DOHH2 (cell line): Measurements from ENCODE around the gene PCK2.
A peak's percentile ranks its signal among the peaks of the same experiment; 100 is the strongest.

ENCODE experiments used
- H3F3A ChIP-seq: fragments of 200-600 bp; sonication (generic), shearing (Covaris generic); 2 replicates; pipeline ENCODE4 v1.6.0; 2016; ENCODE audit warnings: antibody characterized with exemption, mild to moderate bottlenecking; ENCODE audit not compliant: control insufficient read depth, insufficient read depth
- H3K27ac ChIP-seq: fragments of 200-600 bp; sonication (generic); 2 replicates; pipeline ENCODE4 v1.5.1; 2014; ENCODE audit warnings: low read depth, mild to moderate bottlenecking, low read length, moderate library complexity
- H3K27me3 ChIP-seq: fragments of 200-600 bp; sonication (generic); 2 replicates; pipeline ENCODE4 v1.6.1; 2014; ENCODE audit warnings: mild to moderate bottlenecking, low read length, mixed read lengths; ENCODE audit not compliant: control insufficient read depth
- H3K36me3 ChIP-seq: fragments of 200-600 bp; sonication (generic); 2 replicates; pipeline ENCODE4 v1.6.1; 2014; ENCODE audit warnings: mild to moderate bottlenecking, low read length, moderate library complexity, mixed read lengths; ENCODE audit not compliant: control insufficient read depth
- H3K4me1 ChIP-seq: fragments of 200-600 bp; sonication (generic); 2 replicates; pipeline ENCODE4 v1.6.1; 2014; ENCODE audit warnings: mild to moderate bottlenecking, low read length, mixed read lengths; ENCODE audit not compliant: control insufficient read depth
- H3K4me2 ChIP-seq: fragments of 200-600 bp; sonication (generic); 2 replicates; pipeline ENCODE4 v1.6.0; 2014; ENCODE audit warnings: mild to moderate bottlenecking, low read length, moderate library complexity
- H3K4me3 ChIP-seq: fragments of 200-600 bp; sonication (generic); 2 replicates; pipeline ENCODE4 v1.5.1; 2014; ENCODE audit warnings: mild to moderate bottlenecking, low read length, mixed read lengths
- H3K79me2 ChIP-seq: fragments of 200-600 bp; sonication (generic); 2 replicates; pipeline ENCODE4 v1.6.1; 2014; ENCODE audit warnings: mild to moderate bottlenecking, low read length, mixed read lengths; ENCODE audit not compliant: control insufficient read depth
- H3K9me2 ChIP-seq: fragments of 200-600 bp; sonication (generic); replicated peaks from 2 replicates; pipeline ENCODE4 v1.6.1; 2014; ENCODE audit warnings: mild to moderate bottlenecking, low read length, mixed read lengths; ENCODE audit not compliant: control insufficient read depth
- H3K9me3 ChIP-seq: fragments of 200-600 bp; sonication (generic); 2 replicates; pipeline ENCODE4 v1.6.1; 2014; ENCODE audit warnings: antibody characterized with exemption, low read length, mixed read lengths; ENCODE audit not compliant: control insufficient read depth, insufficient read depth
- H4K20me1 ChIP-seq: fragments of 200-600 bp; sonication (generic); 2 replicates; pipeline ENCODE4 v1.6.0; 2014; ENCODE audit warnings: low read depth, mild to moderate bottlenecking, antibody characterized with exemption, low read length, moderate library complexity; ENCODE audit not compliant: control insufficient read depth, insufficient read depth
- EZH2phosphoT487 ChIP-seq: fragments of 200-600 bp; sonication (generic); IDR thresholded peaks from 2 replicates; pipeline ENCODE4 v1.6.1; 2017; ENCODE audit warnings: borderline replicate concordance, mild to moderate bottlenecking, antibody characterized with exemption, low read length, moderate library complexity, mixed read lengths
- TF ChIP-seq, protein P1 (sequence below): fragments of 200-600 bp; sonication (generic); IDR thresholded peaks from one replicate; pipeline ENCODE4 v1.5.1; 2014; ENCODE audit warnings: antibody characterized with exemption, mild to moderate bottlenecking, low read depth, low read length; ENCODE audit not compliant: poor library complexity, severe bottlenecking

Gene PCK2

GRCh38 chr14:24074625-24075484 lies 19.3 kb upstream of the PCK2 start:
- TF ChIP-seq, protein P1, sequence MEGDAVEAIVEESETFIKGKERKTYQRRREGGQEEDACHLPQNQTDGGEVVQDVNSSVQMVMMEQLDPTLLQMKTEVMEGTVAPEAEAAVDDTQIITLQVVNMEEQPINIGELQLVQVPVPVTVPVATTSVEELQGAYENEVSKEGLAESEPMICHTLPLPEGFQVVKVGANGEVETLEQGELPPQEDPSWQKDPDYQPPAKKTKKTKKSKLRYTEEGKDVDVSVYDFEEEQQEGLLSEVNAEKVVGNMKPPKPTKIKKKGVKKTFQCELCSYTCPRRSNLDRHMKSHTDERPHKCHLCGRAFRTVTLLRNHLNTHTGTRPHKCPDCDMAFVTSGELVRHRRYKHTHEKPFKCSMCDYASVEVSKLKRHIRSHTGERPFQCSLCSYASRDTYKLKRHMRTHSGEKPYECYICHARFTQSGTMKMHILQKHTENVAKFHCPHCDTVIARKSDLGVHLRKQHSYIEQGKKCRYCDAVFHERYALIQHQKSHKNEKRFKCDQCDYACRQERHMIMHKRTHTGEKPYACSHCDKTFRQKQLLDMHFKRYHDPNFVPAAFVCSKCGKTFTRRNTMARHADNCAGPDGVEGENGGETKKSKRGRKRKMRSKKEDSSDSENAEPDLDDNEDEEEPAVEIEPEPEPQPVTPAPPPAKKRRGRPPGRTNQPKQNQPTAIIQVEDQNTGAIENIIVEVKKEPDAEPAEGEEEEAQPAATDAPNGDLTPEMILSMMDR, result no peak
- TF ChIP-seq EZH2phosphoT487, result no peak
- peak overlapping the region; percentile 24; the same call in 1 of the 2 replicates for H3K4me2 ChIP-seq
- H3F3A ChIP-seq, result no peaks in the 10 kb centered on the region
- no peaks in the 10 kb centered on the region for H3K36me3 ChIP-seq
- no peaks in the 10 kb centered on the region for H3K9me2 ChIP-seq
- no peak overlapping the region for H3K4me3 ChIP-seq
- no peaks in the 10 kb centered on the region for H3K27me3 ChIP-seq
- no peak overlapping the region for H3K27ac ChIP-seq
- no peaks in the 10 kb centered on the region for H3K9me3 ChIP-seq
- H3K4me1 ChIP-seq, result peaks cover 13% of the 10 kb centered on the region
- no peaks in the 10 kb centered on the region for H3K79me2 ChIP-seq
- no peaks in the 10 kb centered on the region for H4K20me1 ChIP-seq

DNA sequence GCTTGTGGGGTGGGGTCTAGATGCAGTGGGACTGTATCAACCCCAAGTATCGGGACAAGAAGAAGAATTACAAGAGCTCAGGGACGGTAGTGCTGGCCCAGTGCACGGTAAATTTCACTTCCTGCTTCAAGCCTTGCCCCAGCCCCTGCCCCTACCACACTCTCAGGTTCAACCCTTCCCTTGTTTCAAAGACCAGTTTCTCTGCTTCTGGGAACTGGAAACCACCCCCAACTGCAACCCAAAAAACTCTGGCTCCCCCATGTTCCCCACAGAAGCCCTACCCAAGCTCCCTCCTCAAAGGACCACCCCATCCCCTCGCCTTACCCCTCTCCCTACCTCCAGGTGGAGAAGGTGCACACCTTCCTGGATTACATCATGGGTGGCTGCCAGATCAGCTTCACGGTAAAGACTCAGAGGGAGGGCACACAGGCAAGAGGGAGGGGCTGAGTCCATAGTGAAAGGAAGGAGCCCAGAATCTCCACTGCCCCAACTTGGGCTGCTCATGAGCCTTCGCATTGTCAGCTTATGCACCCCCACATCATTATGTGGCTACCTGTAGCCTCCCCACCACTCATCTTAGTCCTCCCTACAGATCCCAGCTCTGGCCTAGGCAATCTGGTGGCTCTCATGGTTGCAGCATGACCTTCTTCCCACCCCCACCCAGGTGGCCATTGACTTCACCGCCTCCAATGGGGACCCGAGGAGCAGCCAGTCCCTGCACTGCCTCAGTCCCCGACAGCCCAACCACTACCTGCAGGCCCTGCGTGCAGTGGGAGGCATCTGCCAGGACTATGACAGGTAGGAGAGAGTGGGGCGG lies 18.4 kb upstream of the PCK2 start:
- TF ChIP-seq, protein P1, result no peak
- TF ChIP-seq EZH2phosphoT487, result no peak
- H3K4me2 ChIP-seq, result peak overlapping the region; percentile 24; the same call in 1 of the 2 replicates
- H3K27ac ChIP-seq, result no peak overlapping the region
- H3K9me3 ChIP-seq, result no peaks in the 10 kb centered on the region
- H3K27me3 ChIP-seq, result no peaks in the 10 kb centered on the region
- no peaks in the 10 kb centered on the region for H3K9me2 ChIP-seq
- peaks cover 22% of the 10 kb centered on the region for H3K4me1 ChIP-seq
- no peaks in the 10 kb centered on the region for H3K36me3 ChIP-seq
- no peaks in the 10 kb centered on the region for H3F3A ChIP-seq
- no peaks in the 10 kb centered on the region for H3K79me2 ChIP-seq
- H4K20me1 ChIP-seq, result no peaks in the 10 kb centered on the region
- no peak overlapping the region for H3K4me3 ChIP-seq

- Histone ChIP-seq H3K9me2 (no peaks in the 10 kb centered on the region), H3K4me2 (no peak overlapping the region), H3K9me3 (no peaks in the 10 kb centered on the region), H4K20me1 (no peaks in the 10 kb centered on the region), H3K27ac (no peak overlapping the region), H3K27me3 (no peaks in the 10 kb centered on the region), H3K4me1 (peaks cover 24% of the 10 kb centered on the region), H3K4me3 (no peak overlapping the region), H3K79me2 (no peaks in the 10 kb centered on the region), H3F3A (no peaks in the 10 kb centered on the region), H3K36me3 (no peaks in the 10 kb centered on the region)
- TF ChIP-seq, protein P1, result no peak
- TF ChIP-seq EZH2phosphoT487, result no peak
Measured at GRCh38 chr14:24076302-24076601, 17.9 kb upstream of the PCK2 start.
